ENCODE results near the gene OPRL1. TPM values are rescaled to one million over a fixed set of nuclear protein-coding genes. Genes with fewer than 3 reads are reported as not detected.

OPRL1 gene
- total and polyA plus RNA-seq, 7 experiments from 2014 or later: 0.18 to 6.1 (median 1.1) TPM

DNA sequence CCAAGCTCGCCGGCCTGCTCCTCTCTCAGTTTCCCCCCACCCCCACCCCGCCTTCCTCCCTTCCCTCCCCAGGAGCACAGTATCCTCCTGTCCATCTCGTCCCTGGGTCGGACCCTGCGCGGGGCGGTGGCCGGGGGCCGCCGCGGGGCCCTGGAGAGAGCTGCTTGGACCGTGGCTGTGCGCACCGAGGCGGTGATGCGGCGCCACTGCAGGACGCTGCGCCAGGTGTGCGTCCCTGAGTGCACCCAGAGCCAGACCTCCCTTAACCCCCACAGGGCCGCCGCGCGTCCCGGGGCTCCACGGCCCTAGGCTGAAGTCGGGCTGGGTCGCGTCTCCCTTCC lies 41.7 kb upstream of the OPRL1 start:
- Mint-ChIP-seq H3K4me3 (peak overlapping the region in 9 of 10 donors; percentile 44 to 89 (median 65)), H3K27ac (peak overlapping the region in 1 of 9 donors; percentile 79), H3K9me3 (no peaks in the 10 kb centered on the region), H3K36me3 (peaks cover 0 to 7% (median 0%) of the 10 kb centered on the region in 5 donors), H3K4me1 (peaks cover 23 to 53% (median 28%) of the 10 kb centered on the region in 7 donors), H3K27me3 (no peaks in the 10 kb centered on the region)
- CTCF ChIA-PET: interaction anchor here (0.6 to 5.2 kb wide), 20 partner anchors 11 to 500 kb away, joined by 3 to 54 read pairs (median 4); partner anchors contain the start of genes LKAAEAR1, PRPF6, RGS19 and SAMD10
- peaks cover 0 to 24% (median 0%) of the 10 kb centered on the region in 3 experiments for H3K36me3 ChIP-seq (ENCODE audit: control insufficient read depth in 2 of 3, insufficient read depth in 3 of 3, low read length in 3 of 3)
- H3K27me3 ChIP-seq (ENCODE audit: control insufficient read depth in 2 of 2, insufficient read depth in 2 of 2, low read length in 2 of 2): no peaks in the 10 kb centered on the region
- POLR2A ChIA-PET: interaction anchor here (0.8 to 4.8 kb wide), 15 partner anchors 12 to 1649 kb away, joined by 3 to 37 read pairs (median 4); partner anchors contain the start of genes LIME1, OPRL1, PRPF6 and RGS19
- H3K4me3 ChIP-seq (ENCODE audit: low read length): peak overlapping the region; percentile 62
- H3K9me3 ChIP-seq (ENCODE audit: control insufficient read depth in 2 of 3, low read length in 3 of 3): no peaks in the 10 kb centered on the region
- intact Hi-C loops (cut with micrococcal nuclease): loop anchor here (1.0 to 5.0 kb wide), 5 partner anchors 58 to 501 kb away; partner anchors contain the start of genes PTK6 (in 1 of the 2) and UCKL1 (in 1 of the 2)
- DNase-seq (no peak), ATAC-seq (peak; percentile 24)
- peak overlapping the region; percentile 57 for H3K27ac ChIP-seq (ENCODE audit: low read depth, low read length)
- peaks cover 40 to 49% of the 10 kb centered on the region in 2 donors for H3K4me1 ChIP-seq (ENCODE audit: control insufficient read depth in 2 of 2, insufficient read depth in 2 of 2, low read length in 2 of 2)

GRCh38 chr20:64038565-64039292 lies 41.2 kb upstream of the OPRL1 start:
- Mint-ChIP-seq H3K27ac (peak overlapping the region in 4 of 9 donors; percentile 28 to 92 (median 64)), H3K4me3 (peak overlapping the region; percentile 18 to 89 (median 71)), H3K9me3 (no peaks in the 10 kb centered on the region), H3K36me3 (peaks cover 0 to 7% (median 0%) of the 10 kb centered on the region in 5 donors), H3K4me1 (peaks cover 26 to 49% (median 33%) of the 10 kb centered on the region in 7 donors), H3K27me3 (no peaks in the 10 kb centered on the region)
- intact Hi-C loops (cut with micrococcal nuclease): loop anchor here (1.0 to 5.0 kb wide), 10 partner anchors 19 to 501 kb away; partner anchors contain the start of genes PTK6 (in 1 of the 2), TCEA2 (in 1 of the 2) and UCKL1 (in 1 of the 2)
- ChIA-PET CTCF (interaction anchor here (0.6 to 5.2 kb wide), 25 partner anchors 11 to 501 kb away, joined by 3 to 54 read pairs (median 4); partner anchors contain the start of genes LKAAEAR1, PRPF6, RGS19 and SAMD10), POLR2A (interaction anchor here (0.8 to 4.8 kb wide), 19 partner anchors 12 to 1650 kb away, joined by 3 to 37 read pairs (median 5); partner anchors contain the start of genes LIME1, OPRL1, PRPF6 and RGS19)
- peaks cover 0 to 19% (median 0%) of the 10 kb centered on the region in 3 experiments for H3K36me3 ChIP-seq (ENCODE audit: control insufficient read depth in 2 of 3, insufficient read depth in 3 of 3, low read length in 3 of 3)
- peak overlapping the region; percentile 62 for H3K4me3 ChIP-seq (ENCODE audit: low read length)
- H3K4me1 ChIP-seq (ENCODE audit: control insufficient read depth in 2 of 2, insufficient read depth in 2 of 2, low read length in 2 of 2): peaks cover 40 to 49% of the 10 kb centered on the region in 2 donors
- ATAC-seq (peak; percentile 80), DNase-seq (peak; percentile 55 to 86 (median 76))
- no peaks in the 10 kb centered on the region for H3K27me3 ChIP-seq (ENCODE audit: control insufficient read depth in 2 of 2, insufficient read depth in 2 of 2, low read length in 2 of 2)
- peak overlapping the region; percentile 57 for H3K27ac ChIP-seq (ENCODE audit: low read depth, low read length)
- H3K9me3 ChIP-seq (ENCODE audit: control insufficient read depth in 2 of 3, low read length in 3 of 3): no peaks in the 10 kb centered on the region

- DNase-seq (no peak), ATAC-seq (no peak)
- Mint-ChIP-seq H3K27ac (peak overlapping the region in 6 of 9 donors; percentile 34 to 92 (median 76)), H3K4me1 (peaks cover 19 to 50% (median 39%) of the 10 kb centered on the region in 7 donors), H3K9me3 (no peaks in the 10 kb centered on the region), H3K4me3 (peak overlapping the region; percentile 62 to 89 (median 78)), H3K36me3 (peaks cover 0 to 5% (median 0%) of the 10 kb centered on the region in 5 donors), H3K27me3 (peaks cover 0 to 2% (median 0%) of the 10 kb centered on the region in 5 donors)
- peaks cover 40 to 44% of the 10 kb centered on the region in 2 donors for H3K4me1 ChIP-seq (ENCODE audit: control insufficient read depth in 2 of 2, insufficient read depth in 2 of 2, low read length in 2 of 2)
- POLR2A ChIA-PET: interaction anchor here (0.5 to 4.8 kb wide), 16 partner anchors 14 to 408 kb away, joined by 3 to 37 read pairs (median 5); partner anchors contain the start of genes LIME1, OPRL1, PRPF6 and RGS19
- peak overlapping the region; percentile 57 for H3K27ac ChIP-seq (ENCODE audit: low read depth, low read length)
- no peaks in the 10 kb centered on the region for H3K27me3 ChIP-seq (ENCODE audit: control insufficient read depth in 2 of 2, insufficient read depth in 2 of 2, low read length in 2 of 2)
- H3K9me3 ChIP-seq (ENCODE audit: control insufficient read depth in 2 of 3, low read length in 3 of 3): no peaks in the 10 kb centered on the region
- CTCF ChIA-PET: interaction anchor here (0.6 to 5.2 kb wide), 17 partner anchors 15 to 543 kb away, joined by 3 to 54 read pairs (median 4); partner anchors contain the start of genes PRPF6, RGS19, SAMD10 and TCEA2
- H3K4me3 ChIP-seq (ENCODE audit: low read length): peak overlapping the region; percentile 62
- intact Hi-C loops (cut with micrococcal nuclease): loop anchor here (1.0 to 5.0 kb wide), 9 partner anchors 18 to 502 kb away; partner anchors contain the start of genes PTK6 (in 1 of the 2), TCEA2 (in 1 of the 2) and UCKL1 (in 1 of the 2)
- peaks cover 0 to 12% (median 0%) of the 10 kb centered on the region in 3 experiments for H3K36me3 ChIP-seq (ENCODE audit: control insufficient read depth in 2 of 3, insufficient read depth in 3 of 3, low read length in 3 of 3)
These were observed 40.4 kb upstream of the OPRL1 start for GRCh38 chr20:64039293-64040160.

DNA sequence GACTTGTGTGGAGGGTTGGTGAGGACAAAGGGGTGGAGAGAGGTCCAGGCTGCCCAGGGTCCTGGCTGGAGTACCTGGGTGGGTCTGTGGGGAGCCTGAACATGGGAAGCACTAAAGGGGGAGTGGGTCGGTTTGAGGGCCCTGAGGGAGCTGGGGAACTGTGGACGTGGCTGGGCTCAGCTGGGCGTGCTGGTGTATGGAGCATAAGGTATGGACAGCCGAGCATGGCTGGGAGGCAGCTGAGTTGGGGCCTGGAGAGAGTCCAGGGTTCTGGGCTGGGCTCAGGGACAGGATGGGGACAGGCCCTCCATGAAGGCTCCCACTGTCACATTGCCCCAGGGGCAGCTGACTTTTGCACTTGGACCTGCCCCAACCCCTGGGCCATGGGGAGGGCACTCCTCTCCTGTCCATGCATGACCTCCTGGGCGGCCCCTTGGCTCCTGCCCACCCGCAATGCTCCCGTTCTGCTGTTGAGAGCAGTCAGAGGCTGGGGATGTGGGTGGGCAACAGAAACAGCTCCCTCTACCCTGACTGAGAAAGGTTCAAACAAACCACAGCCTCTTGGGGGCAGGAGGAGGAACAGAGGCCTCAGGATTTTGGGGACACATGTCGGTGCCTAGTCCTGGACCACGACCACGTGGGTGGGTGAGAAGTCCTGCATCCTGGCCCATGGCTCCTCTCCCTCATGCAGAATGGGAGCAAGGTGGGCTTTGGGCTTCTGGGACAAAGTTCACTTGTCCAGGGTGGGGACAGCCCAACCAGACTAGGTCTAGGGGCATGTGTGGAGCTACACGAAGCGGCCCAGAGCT lies 39.4 kb upstream of the OPRL1 start:
- Mint-ChIP-seq H3K36me3 (peaks cover 0 to under 1% (median 0%) of the 10 kb centered on the region in 5 donors), H3K27me3 (peaks cover 0 to 3% (median 0%) of the 10 kb centered on the region in 5 donors), H3K27ac (peak overlapping the region in 8 of 9 donors; percentile 25 to 92 (median 79)), H3K4me3 (peak overlapping the region; percentile 59 to 89 (median 79)), H3K9me3 (no peaks in the 10 kb centered on the region), H3K4me1 (peaks cover 20 to 47% (median 34%) of the 10 kb centered on the region in 7 donors)
- no peak for ATAC-seq
- Histone ChIP-seq H3K4me1 (ENCODE audit: control insufficient read depth in 2 of 2, insufficient read depth in 2 of 2, low read length in 2 of 2) (peaks cover 34 to 40% of the 10 kb centered on the region in 2 donors), H3K27ac (ENCODE audit: low read depth, low read length) (no peak overlapping the region), H3K27me3 (ENCODE audit: control insufficient read depth in 2 of 2, insufficient read depth in 2 of 2, low read length in 2 of 2) (no peaks in the 10 kb centered on the region), H3K36me3 (ENCODE audit: control insufficient read depth in 2 of 3, insufficient read depth in 3 of 3, low read length in 3 of 3) (peaks cover 0 to 3% (median 0%) of the 10 kb centered on the region in 3 experiments), H3K4me3 (ENCODE audit: low read length) (no peak overlapping the region), H3K9me3 (ENCODE audit: control insufficient read depth in 2 of 3, low read length in 3 of 3) (no peaks in the 10 kb centered on the region)
- no peak for DNase-seq
- ChIA-PET CTCF (interaction anchor here (0.9 to 5.2 kb wide), 9 partner anchors 14 to 544 kb away, joined by 3 to 54 read pairs (median 8); partner anchors contain the start of genes PRPF6, RGS19 and SAMD10), POLR2A (interaction anchor here (1.1 to 4.8 kb wide), 8 partner anchors 17 to 90 kb away, joined by 3 to 37 read pairs (median 16); partner anchors contain the start of genes OPRL1, PRPF6, RGS19 and SAMD10)
- intact Hi-C loops (cut with micrococcal nuclease): no loop called here

GRCh38 chr20:64041040-64041780 lies 38.7 kb upstream of the OPRL1 start:
- Mint-ChIP-seq H3K27me3 (peaks cover 0 to 8% (median 4%) of the 10 kb centered on the region in 5 donors), H3K4me1 (peaks cover 28 to 52% (median 40%) of the 10 kb centered on the region in 7 donors), H3K36me3 (no peaks in the 10 kb centered on the region), H3K27ac (peak overlapping the region; percentile 34 to 92 (median 82)), H3K4me3 (peak overlapping the region; percentile 77 to 89 (median 86)), H3K9me3 (no peaks in the 10 kb centered on the region)
- Histone ChIP-seq H3K27ac (ENCODE audit: low read depth, low read length) (peak overlapping the region; percentile 82), H3K4me1 (ENCODE audit: control insufficient read depth in 2 of 2, insufficient read depth in 2 of 2, low read length in 2 of 2) (peaks cover 27 to 40% of the 10 kb centered on the region in 2 donors), H3K27me3 (ENCODE audit: control insufficient read depth in 2 of 2, insufficient read depth in 2 of 2, low read length in 2 of 2) (no peaks in the 10 kb centered on the region), H3K9me3 (ENCODE audit: control insufficient read depth in 2 of 3, low read length in 3 of 3) (no peaks in the 10 kb centered on the region), H3K36me3 (ENCODE audit: control insufficient read depth in 2 of 3, insufficient read depth in 3 of 3, low read length in 3 of 3) (peaks cover 0 to 3% (median 0%) of the 10 kb centered on the region in 3 experiments), H3K4me3 (ENCODE audit: low read length) (no peak overlapping the region)
- intact Hi-C loops (cut with micrococcal nuclease): no loop called here
- ChIA-PET CTCF (interaction anchor here (0.9 to 5.2 kb wide), 5 partner anchors 18 to 81 kb away, joined by 3 to 54 read pairs (median 27); partner anchors contain the start of genes PRPF6, RGS19 and SAMD10), POLR2A (interaction anchor here (0.8 to 4.8 kb wide), 10 partner anchors 16 to 90 kb away, joined by 3 to 37 read pairs (median 9); partner anchors contain the start of genes OPRL1, PRPF6, RGS19 and SAMD10)
- ATAC-seq (no peak), DNase-seq (no peak)
